Astrocyte (in vitro differentiated cells and primary cell): ENCODE data around the gene DUSP2. TPM values are rescaled to one million over a fixed set of nuclear protein-coding genes. Genes with fewer than 3 reads are reported as not detected.

Experiments used
- DNase-seq: peaks from one replicate; pipeline ENCODE4 v3.0.0-alpha.2; 2010; ENCODE audit warnings: low read depth
- FAIRE-seq: peaks from 2 replicates; lab custom pipeline; 2011; peaks lifted over from hg19 to GRCh38; lab: Jason Lieb, UNC
- H2AFZ ChIP-seq: 2 replicates; pipeline ENCODE4 v1.6.0; 2012; ENCODE audit warnings: low read depth, low read length, inconsistent platforms
- H3K27ac ChIP-seq: 2 replicates; pipeline ENCODE4 v1.5.1; 2011; ENCODE audit warnings: low read depth, low read length, inconsistent platforms
- H3K27me3 ChIP-seq: 2 replicates; pipeline ENCODE4 v1.6.0; 2011; ENCODE audit warnings: low read length, inconsistent platforms; ENCODE audit not compliant: insufficient read depth
- H3K36me3 ChIP-seq: 2 replicates; pipeline ENCODE4 v1.5.1; 2011; ENCODE audit warnings: low read length, inconsistent platforms; ENCODE audit not compliant: insufficient read depth
- H3K4me1 ChIP-seq: 2 replicates; pipeline ENCODE4 v1.5.1; 2011; ENCODE audit warnings: low read length, inconsistent platforms; ENCODE audit not compliant: insufficient read depth
- H3K4me2 ChIP-seq: 2 replicates; pipeline ENCODE4 v1.6.0; 2012; ENCODE audit warnings: low read length, inconsistent platforms
- H3K4me3 ChIP-seq: 2 replicates; pipeline ENCODE4 v1.5.1; 2011; ENCODE audit warnings: low read depth, mild to moderate bottlenecking, low read length, inconsistent platforms; ENCODE audit not compliant: insufficient read depth
- H3K79me2 ChIP-seq: 2 replicates; pipeline ENCODE4 v1.6.0; 2012; ENCODE audit warnings: mild to moderate bottlenecking, low read length, inconsistent platforms; ENCODE audit not compliant: insufficient read depth
- H3K9ac ChIP-seq: 2 replicates; pipeline ENCODE4 v1.6.0; 2012; ENCODE audit warnings: mild to moderate bottlenecking, low read length, inconsistent platforms
- H3K9me3 ChIP-seq: 2 replicates; pipeline ENCODE4 v1.5.1; 2012; ENCODE audit warnings: low read depth, mild to moderate bottlenecking, low read length, inconsistent platforms; ENCODE audit not compliant: insufficient read depth
- H4K20me1 ChIP-seq: 2 replicates; pipeline ENCODE4 v1.6.0; 2012; ENCODE audit warnings: low read length, inconsistent platforms; ENCODE audit not compliant: insufficient read depth
- H3K27ac Mint-ChIP-seq: one replicate; pipeline ENCODE4 v1.8.0; 2021; ENCODE audit warnings: mild to moderate bottlenecking, mixed read lengths; ENCODE audit not compliant: unreplicated experiment
- H3K27me3 Mint-ChIP-seq: one replicate; pipeline ENCODE4 v1.8.0; 2021; ENCODE audit warnings: low read depth, mixed read lengths; ENCODE audit not compliant: unreplicated experiment
- H3K36me3 Mint-ChIP-seq: one replicate; pipeline ENCODE4 v1.8.0; 2021; ENCODE audit warnings: low read depth, mixed read lengths; ENCODE audit not compliant: unreplicated experiment
- H3K4me1 Mint-ChIP-seq: one replicate; pipeline ENCODE4 v1.8.0; 2021; ENCODE audit warnings: low read depth, mixed read lengths; ENCODE audit not compliant: unreplicated experiment
- H3K4me3 Mint-ChIP-seq: one replicate; pipeline ENCODE4 v1.8.0; 2021; ENCODE audit warnings: mild to moderate bottlenecking, moderate library complexity, mixed read lengths; ENCODE audit not compliant: unreplicated experiment
- H3K9me3 Mint-ChIP-seq: one replicate; pipeline ENCODE4 v1.8.0; 2021; ENCODE audit warnings: mild to moderate bottlenecking, mixed read lengths; ENCODE audit not compliant: unreplicated experiment
- CTCF ChIP-seq: IDR thresholded peaks from 2 replicates; pipeline ENCODE4 v1.5.1; 2011; ENCODE audit warnings: low read depth, mild to moderate bottlenecking, inconsistent platforms, low read length, moderate library complexity; ENCODE audit not compliant: insufficient read depth
- EZH2 ChIP-seq: IDR thresholded peaks from 2 replicates; pipeline ENCODE4 v1.6.1; 2012; ENCODE audit warnings: mild to moderate bottlenecking, low read length, inconsistent platforms; ENCODE audit not compliant: insufficient read depth
- total RNA-seq: library from RNA; stranded (reverse); gene quantifications from 2 replicates; pipeline ENCODE4 v1.2.1, GENCODE V29; 2021

The DUSP2 gene
- total RNA-seq, 1 donor from 2014 or later: 0.95 TPM

GRCh38 chr2:96152304-96153161, 7.3 kb upstream of the DUSP2 start:
- Histone ChIP-seq H3K36me3 (no peaks in the 10 kb centered on the region), H3K9ac (no peak overlapping the region), H2AFZ (no peak overlapping the region), H3K4me2 (no peak overlapping the region), H3K79me2 (no peaks in the 10 kb centered on the region), H3K4me3 (no peak overlapping the region), H3K27me3 (no peaks in the 10 kb centered on the region), H3K9me3 (no peaks in the 10 kb centered on the region), H3K27ac (no peak overlapping the region), H4K20me1 (no peaks in the 10 kb centered on the region), H3K4me1 (peaks cover 15% of the 10 kb centered on the region)
- Mint-ChIP-seq H3K4me3 (peak overlapping the region; percentile 11), H3K27me3 (peaks cover 57% of the 10 kb centered on the region), H3K9me3 (peaks cover 2% of the 10 kb centered on the region), H3K4me1 (peaks cover 4% of the 10 kb centered on the region), H3K36me3 (no peaks in the 10 kb centered on the region), H3K27ac (no peak overlapping the region)
- DNase-seq: no peak
- TF ChIP-seq EZH2: no peak
- TF ChIP-seq CTCF: no peak
- no peak for FAIRE-seq

GRCh38 chr2:96151595-96152303, 6.5 kb upstream of the DUSP2 start:
- H3K4me2 ChIP-seq: no peak overlapping the region
- no peaks in the 10 kb centered on the region for H3K36me3 ChIP-seq
- FAIRE-seq: no peak
- Mint-ChIP-seq H3K9me3 (peaks cover under 1% of the 10 kb centered on the region), H3K27ac (no peak overlapping the region), H3K36me3 (no peaks in the 10 kb centered on the region), H3K27me3 (peaks cover 57% of the 10 kb centered on the region), H3K4me3 (peak overlapping the region; percentile 11), H3K4me1 (peaks cover 4% of the 10 kb centered on the region)
- no peak overlapping the region for H3K9ac ChIP-seq
- no peak for TF ChIP-seq EZH2
- no peak for TF ChIP-seq CTCF
- no peak overlapping the region for H3K4me3 ChIP-seq
- H3K79me2 ChIP-seq: no peaks in the 10 kb centered on the region
- DNase-seq: no peak
- H3K9me3 ChIP-seq: no peaks in the 10 kb centered on the region
- H2AFZ ChIP-seq: no peak overlapping the region
- H3K4me1 ChIP-seq: peaks cover 21% of the 10 kb centered on the region
- H3K27ac ChIP-seq: no peak overlapping the region
- no peaks in the 10 kb centered on the region for H4K20me1 ChIP-seq
- H3K27me3 ChIP-seq: no peaks in the 10 kb centered on the region
